ENCODE data around the gene RHOU. TPM values are rescaled to one million over a fixed set of nuclear protein-coding genes. Genes with fewer than 3 reads are reported as not detected.

RHOU gene
- total RNA-seq, 1 experiment from 2014 or later = 6.5 TPM

DNA sequence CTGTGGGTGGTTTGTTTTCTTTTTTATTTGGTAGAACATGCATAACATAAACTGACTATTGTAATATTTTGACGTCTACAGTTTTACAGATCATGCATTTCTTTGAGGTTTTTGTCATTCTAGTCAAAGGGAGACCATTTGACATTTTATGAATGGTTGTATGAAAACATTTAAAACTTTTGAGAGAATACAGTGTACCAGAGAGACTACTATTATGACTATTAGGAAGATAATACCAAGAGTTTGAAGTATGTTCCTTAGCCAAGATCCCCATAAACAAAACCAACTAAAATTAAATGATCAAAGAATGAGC is 37.3 kb upstream of the RHOU start:
- no peak for TF ChIP-seq CTCF (IDR thresholded peaks at IDR 0.05; ENCODE audit: unreplicated experiment)
- H3K4me1 Mint-ChIP-seq (ENCODE audit: low read depth, unreplicated experiment) = peaks cover 27% of the 10 kb centered on the region
- H3K36me3 Mint-ChIP-seq (ENCODE audit: insufficient read depth, unreplicated experiment) = no peaks in the 10 kb centered on the region
- DNase-seq = no peak
- no TSS peak for BruUV-seq (replicated peaks)
- no peak overlapping the region for H3K4me3 Mint-ChIP-seq (ENCODE audit: low read depth, unreplicated experiment)
- CTCF ChIA-PET = interaction anchor here (1.0 to 1.4 kb wide), 2 partner anchors 16 to 557 kb away, joined by 3 to 7 read pairs; no protein-coding TSS in a partner anchor
- no peaks in the 10 kb centered on the region for H3K9me3 Mint-ChIP-seq (ENCODE audit: low read depth, unreplicated experiment)
- no peak overlapping the region for H3K27ac Mint-ChIP-seq (ENCODE audit: unreplicated experiment)
- no peaks in the 10 kb centered on the region for H3K27me3 Mint-ChIP-seq (ENCODE audit: unreplicated experiment)
- intact Hi-C loops (cut with micrococcal nuclease; ENCODE audit: unreplicated experiment) = no loop called here

GRCh38 chr1:228702433-228702832 is 32.8 kb upstream of the RHOU start:
- peaks cover 10% of the 10 kb centered on the region for H3K4me1 Mint-ChIP-seq (ENCODE audit: low read depth, unreplicated experiment)
- no peaks in the 10 kb centered on the region for H3K36me3 Mint-ChIP-seq (ENCODE audit: insufficient read depth, unreplicated experiment)
- H3K27ac Mint-ChIP-seq (ENCODE audit: unreplicated experiment) = no peak overlapping the region
- DNase-seq = no peak
- intact Hi-C loops (cut with micrococcal nuclease; ENCODE audit: unreplicated experiment) = no loop called here
- CTCF ChIA-PET = no interaction called here
- BruUV-seq (replicated peaks) = no TSS peak
- no peak overlapping the region for H3K4me3 Mint-ChIP-seq (ENCODE audit: low read depth, unreplicated experiment)
- peaks cover 3% of the 10 kb centered on the region for H3K27me3 Mint-ChIP-seq (ENCODE audit: unreplicated experiment)
- no peak for TF ChIP-seq CTCF (IDR thresholded peaks at IDR 0.05; ENCODE audit: unreplicated experiment)
- no peaks in the 10 kb centered on the region for H3K9me3 Mint-ChIP-seq (ENCODE audit: low read depth, unreplicated experiment)

GRCh38 chr1:228706305-228706704 is 29.0 kb upstream of the RHOU start:
- Mint-ChIP-seq H3K27ac (ENCODE audit: unreplicated experiment) (no peak overlapping the region), H3K4me3 (ENCODE audit: low read depth, unreplicated experiment) (no peak overlapping the region), H3K36me3 (ENCODE audit: insufficient read depth, unreplicated experiment) (no peaks in the 10 kb centered on the region), H3K9me3 (ENCODE audit: low read depth, unreplicated experiment) (no peaks in the 10 kb centered on the region), H3K4me1 (ENCODE audit: low read depth, unreplicated experiment) (no peaks in the 10 kb centered on the region), H3K27me3 (ENCODE audit: unreplicated experiment) (peaks cover 14% of the 10 kb centered on the region)
- intact Hi-C loops (cut with micrococcal nuclease; ENCODE audit: unreplicated experiment) = no loop called here
- BruUV-seq (replicated peaks) = no TSS peak
- no peak for DNase-seq
- CTCF ChIA-PET = no interaction called here
- no peak for TF ChIP-seq CTCF (IDR thresholded peaks at IDR 0.05; ENCODE audit: unreplicated experiment)

- no peak overlapping the region for H3K27ac Mint-ChIP-seq (ENCODE audit: unreplicated experiment)
- TF ChIP-seq CTCF (IDR thresholded peaks at IDR 0.05; ENCODE audit: unreplicated experiment) = no peak
- intact Hi-C loops (cut with micrococcal nuclease; ENCODE audit: unreplicated experiment) = no loop called here
- DNase-seq = no peak
- H3K27me3 Mint-ChIP-seq (ENCODE audit: unreplicated experiment) = no peaks in the 10 kb centered on the region
- no peaks in the 10 kb centered on the region for H3K4me1 Mint-ChIP-seq (ENCODE audit: low read depth, unreplicated experiment)
- H3K36me3 Mint-ChIP-seq (ENCODE audit: insufficient read depth, unreplicated experiment) = no peaks in the 10 kb centered on the region
- BruUV-seq (replicated peaks) = no TSS peak
- CTCF ChIA-PET = no interaction called here
- H3K4me3 Mint-ChIP-seq (ENCODE audit: low read depth, unreplicated experiment) = no peak overlapping the region
- H3K9me3 Mint-ChIP-seq (ENCODE audit: low read depth, unreplicated experiment) = no peaks in the 10 kb centered on the region
These were observed 18.2 kb upstream of the RHOU start for GRCh38 chr1:228717081-228717480.

All from Calu3 (cell line).